GM19351 (cell line): ENCODE results near the gene ELF1.
"Not testable (repeated sequence)": the region's sequence is repeated elsewhere in the genome, so short reads cannot be mapped to it uniquely, and the experiment has no call there.

Source experiments
- ATAC-seq: cut with Tn5 transposase; IDR thresholded peaks from one replicate; pipeline ENCODE4 v1.9.1; 2021; ENCODE audit warnings: mild to moderate bottlenecking, moderate library complexity; ENCODE audit not compliant: unreplicated experiment

The ELF1 gene

DNA sequence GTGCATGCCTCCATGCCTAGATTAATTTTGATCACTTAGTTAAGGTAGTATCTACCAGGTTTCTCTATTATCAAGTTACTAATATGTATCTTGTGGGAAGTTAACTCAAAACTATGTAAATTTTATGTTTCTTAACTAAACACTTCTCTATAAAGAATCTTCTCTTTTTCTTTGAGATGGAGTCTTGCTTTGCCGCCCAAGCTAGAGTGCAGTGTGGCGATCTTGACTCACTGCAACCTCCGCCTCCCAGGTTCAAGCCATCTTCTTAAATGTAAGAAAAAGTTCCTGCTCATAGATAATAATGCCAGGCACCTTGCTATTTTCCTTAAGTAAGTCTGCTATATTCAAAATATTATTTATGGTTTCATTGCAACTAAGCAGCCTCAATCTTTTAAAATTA lies 58.4 kb downstream of the ELF1 start:
- no peak for ATAC-seq

DNA sequence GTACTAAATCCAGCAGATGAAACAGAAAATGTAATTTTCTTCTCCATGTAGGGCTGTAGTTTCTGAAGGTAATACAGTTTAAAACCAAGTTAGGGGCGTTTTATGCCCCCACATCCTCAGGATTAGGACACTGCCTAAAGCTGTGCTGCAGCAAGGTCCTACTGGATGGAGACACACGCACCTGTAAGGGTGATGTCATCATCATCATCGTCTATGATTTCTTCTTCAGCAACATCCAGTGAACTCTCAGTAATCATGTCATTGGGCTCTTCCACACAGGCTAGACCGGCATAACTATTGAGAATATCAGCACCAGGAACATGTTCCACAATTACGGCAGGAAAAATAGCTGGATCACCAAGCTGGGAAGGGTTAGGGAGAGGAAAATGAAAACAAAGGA lies 60.5 kb downstream of the ELF1 start:
- no peak for ATAC-seq

DNA sequence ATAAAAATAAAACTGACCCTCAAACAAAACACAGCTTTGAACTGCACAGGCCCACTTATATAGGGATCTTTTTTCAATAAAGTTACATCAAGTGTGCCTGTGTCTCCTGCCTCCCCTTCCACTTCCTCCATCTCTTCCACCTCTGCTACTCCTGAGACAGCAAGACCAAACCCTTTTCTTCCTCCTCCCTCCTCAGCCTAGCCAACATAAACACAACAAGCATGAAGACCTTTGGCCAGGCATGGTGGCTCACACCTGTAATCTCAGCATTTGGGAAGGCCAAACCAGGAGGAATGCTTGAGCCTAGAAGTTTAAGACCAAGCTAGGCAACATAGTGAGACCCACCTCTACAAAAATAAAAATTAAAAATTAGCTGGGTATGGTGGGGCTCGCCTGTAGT lies 72.6 kb downstream of the ELF1 start:
- no peak for ATAC-seq

DNA sequence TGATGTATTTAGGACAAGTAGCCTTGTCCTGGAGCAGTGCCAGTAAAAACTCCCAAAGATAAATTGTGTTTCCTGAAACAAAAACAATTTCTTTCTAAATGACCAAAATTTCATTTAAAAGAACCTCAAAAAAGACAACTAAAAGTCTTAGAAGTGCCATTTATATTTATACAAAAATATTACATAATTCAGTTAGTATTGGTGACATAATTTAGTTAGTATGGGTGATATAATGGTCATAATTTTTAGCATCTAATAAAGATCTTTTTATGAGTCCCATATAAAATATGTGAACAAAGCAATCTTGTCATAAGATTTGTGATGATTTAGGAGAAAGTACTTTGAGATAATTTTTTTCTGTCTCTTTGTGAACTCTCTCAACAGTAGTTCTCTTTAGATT lies 76.0 kb downstream of the ELF1 start:
- no peak for ATAC-seq

DNA sequence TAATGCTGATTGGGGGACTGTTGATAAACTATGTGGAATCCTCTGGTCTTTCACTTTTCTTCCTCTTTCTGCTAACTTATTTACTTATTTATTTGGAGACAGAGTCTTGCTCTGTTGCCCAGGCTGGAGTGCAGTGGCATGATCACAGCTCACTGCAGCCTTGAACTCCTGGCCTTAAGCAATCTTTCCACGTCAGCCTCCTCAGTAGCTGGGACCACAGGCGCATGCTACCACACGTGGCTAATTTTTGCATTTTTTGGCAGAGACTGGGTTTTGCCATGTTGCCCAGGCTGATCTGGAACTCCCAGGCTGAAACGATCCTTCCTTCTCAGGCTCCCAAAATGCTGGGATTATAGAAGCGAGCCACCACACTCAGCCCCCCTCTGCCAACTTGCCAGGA lies 77.5 kb downstream of the ELF1 start:
- ATAC-seq, result no peak

DNA sequence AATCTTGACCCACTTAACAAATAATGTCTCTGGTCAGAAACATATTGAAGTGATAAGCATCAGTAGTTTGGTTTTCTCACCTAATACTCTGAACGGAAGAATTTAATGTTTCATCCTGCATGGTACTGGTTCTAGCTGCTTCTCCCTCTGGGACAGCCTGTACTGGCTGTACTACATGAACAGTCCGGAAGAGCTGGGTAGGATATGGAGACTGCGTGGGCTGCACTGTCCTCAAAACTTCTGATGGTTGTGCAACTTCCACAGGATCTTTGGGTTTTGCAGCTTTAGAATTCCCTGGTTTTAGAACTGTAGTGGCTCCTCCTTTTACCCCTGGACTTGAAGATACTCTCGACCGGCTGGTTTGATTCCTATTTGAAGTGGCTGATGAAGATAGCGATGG lies 78.3 kb downstream of the ELF1 start:
- no peak for ATAC-seq

DNA sequence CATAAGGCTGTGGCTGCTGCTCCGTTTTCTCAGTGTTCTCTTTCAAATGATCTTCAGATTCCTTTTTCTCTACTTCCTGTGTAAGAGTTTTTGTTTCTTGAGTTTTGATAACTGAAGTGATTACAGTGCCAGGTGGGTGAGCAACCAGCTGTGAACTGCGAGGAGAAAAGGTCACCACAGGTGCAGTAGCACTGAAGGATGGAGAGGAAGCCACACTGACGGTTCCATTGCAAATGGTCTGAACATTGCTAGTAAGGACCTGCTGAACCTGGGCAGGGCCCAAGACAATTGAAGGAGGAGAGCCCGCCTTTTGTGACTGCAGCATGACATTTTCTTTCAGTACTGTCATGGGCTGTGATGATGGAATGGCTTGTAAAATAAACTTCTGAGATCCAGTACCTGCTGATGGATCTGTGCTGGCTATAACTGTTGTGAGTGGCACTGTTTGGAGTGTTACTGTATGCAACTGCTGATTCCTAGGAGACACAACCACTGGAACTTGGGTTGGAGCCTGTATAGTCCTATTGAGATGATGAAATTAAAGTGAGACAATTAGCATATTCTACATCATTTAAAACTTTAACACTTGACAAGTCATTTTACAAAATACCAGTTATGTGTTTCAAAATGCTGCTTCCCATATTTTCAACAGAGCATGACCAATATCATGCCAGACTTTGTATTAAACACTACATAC lies 85.5 kb downstream of the ELF1 start:
- ATAC-seq, result peak; percentile 85

DNA sequence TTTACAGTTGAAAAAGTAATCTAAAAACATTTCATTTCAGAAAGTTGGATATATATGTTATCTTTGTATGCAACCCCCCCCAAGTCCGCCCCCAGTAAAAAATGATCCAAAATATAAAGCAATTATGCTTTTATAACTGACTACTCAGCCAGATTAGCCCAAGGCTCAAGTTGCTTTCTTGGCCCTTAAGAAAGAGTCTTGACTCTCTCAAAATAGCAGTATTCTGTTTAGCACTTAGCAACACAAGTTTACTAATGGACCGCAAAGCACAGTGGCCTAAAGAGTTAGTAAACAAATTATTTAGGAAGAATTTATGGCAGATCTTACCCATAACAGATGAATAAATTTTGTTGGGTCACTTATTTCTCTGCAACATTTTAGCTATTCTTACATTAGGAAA lies 86.9 kb downstream of the ELF1 start:
- no peak for ATAC-seq

DNA sequence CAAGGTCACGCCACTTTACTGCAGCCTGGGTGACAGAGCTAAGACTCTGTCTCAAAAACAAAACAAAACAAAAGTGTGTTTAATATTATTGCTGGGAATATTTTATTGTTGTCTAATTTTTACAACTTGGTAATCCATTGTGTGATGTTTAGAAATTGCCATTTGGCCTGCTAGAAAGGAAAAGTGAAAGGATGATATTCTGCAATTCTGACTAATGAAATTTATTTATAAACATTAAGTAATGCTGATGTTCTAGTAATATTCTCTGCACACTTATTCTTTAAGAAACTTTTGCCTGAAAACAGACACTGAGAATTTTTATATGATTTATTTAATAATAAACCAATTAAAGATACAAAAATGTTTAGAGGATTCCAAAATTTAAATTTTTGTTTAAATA lies 87.4 kb downstream of the ELF1 start:
- ATAC-seq, result no peak

DNA sequence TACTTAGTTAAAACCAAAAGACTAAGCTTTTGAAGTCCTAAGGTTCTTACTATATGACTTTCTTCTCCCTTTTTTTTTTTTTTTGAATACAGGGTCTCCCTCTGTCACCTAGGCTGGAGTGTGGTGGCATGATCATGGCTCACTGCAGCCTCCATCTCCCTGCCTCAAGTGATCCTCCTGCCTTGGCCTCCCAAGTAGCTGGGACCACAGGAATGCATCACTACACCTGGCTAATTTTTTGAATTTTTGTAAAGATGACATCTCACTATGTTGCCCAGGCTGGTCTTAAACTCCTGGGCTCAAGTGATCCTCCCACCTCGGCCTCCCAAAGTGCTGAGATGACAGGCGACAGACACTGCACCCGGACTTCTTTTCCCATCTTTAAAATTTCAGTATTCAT lies 89.2 kb downstream of the ELF1 start:
- ATAC-seq, result not testable (repeated sequence)

DNA sequence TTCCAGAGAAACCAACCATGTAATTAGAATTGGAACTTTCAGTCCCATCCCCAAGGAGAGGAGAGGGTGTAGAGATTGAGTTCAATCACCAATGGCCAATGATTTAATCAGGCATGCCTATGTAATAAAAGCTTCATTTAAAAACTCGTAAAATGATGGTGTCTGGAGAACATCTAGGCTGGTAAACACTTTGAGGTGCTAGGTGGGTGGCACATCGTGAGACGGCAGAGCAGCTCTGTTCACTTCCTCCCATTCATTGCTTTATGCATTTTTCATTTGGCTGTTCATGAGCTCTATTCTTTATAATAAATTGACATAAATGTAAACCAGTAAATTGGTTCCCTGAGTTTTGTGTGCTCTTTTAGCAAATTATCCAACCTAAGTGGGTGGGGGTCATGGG lies 90.1 kb downstream of the ELF1 start:
- ATAC-seq, result no peak

DNA sequence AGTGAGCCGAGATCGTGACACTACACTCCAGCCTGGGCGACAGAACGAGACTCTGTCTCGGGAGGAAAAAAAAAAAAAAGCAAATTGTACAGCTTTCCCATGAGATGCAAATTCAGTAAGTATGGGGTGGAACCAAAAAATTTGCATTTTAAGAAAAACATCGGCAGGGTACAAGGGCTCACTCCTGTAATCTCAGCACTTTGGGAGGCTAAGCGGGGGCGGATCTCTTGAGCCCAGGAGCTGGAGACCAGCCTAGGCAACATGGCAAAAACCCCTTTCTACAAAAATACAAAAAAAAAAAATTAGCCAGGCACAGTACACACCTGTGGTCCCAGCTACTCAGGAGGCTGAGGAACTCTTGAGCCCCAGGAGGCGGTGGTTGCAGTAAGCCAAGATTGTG lies 91.2 kb downstream of the ELF1 start:
- ATAC-seq, result no peak

DNA sequence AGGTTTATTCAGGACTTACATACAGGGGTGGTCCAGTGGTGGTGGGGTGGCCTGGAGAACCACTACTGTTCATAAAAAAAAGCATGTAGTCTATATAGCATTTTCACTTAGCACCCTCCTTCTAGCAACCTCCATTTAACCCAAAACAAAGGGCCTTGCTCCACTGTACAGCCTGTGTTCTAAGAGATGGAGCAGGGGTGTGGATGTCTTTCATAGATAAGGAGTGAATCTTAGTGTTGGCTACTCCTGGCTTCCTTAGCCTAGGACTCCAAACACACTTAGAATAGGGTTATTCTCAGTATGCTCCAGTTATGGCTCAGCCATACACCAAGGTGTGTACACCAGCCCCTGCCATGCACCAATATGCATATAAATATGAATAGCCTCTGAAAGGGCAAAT lies 95.2 kb downstream of the ELF1 start:
- ATAC-seq, result no peak

DNA sequence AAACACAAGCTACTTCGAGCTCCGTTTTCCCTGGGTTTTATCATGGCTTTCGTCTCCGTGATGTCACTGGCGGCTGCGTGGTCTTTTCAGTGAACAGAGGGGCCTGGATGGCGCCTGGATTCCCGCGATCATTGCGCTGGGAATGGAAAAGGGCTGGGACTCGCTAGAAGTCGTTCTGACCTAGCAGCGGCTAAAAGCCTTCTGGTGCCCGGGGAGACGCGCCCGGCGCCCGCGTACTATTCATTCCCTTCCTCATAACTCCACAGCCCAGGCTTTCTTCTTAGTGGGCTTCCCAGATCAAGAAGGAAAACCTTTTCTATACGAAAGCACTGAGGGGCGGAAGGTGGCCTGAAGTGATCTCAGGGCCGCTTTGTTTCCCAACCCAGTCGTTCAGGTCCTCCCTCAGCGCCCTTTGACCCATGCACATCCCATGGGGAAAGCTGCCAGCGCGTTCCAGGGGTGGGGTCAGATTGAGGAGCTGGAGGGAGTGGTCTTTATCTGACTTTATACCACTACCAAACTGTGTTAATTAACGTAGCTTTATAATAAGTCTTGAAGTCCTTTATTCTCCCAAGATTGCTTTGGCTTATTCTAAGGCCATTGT lies 96.6 kb downstream of the ELF1 start:
- no peak for ATAC-seq

DNA sequence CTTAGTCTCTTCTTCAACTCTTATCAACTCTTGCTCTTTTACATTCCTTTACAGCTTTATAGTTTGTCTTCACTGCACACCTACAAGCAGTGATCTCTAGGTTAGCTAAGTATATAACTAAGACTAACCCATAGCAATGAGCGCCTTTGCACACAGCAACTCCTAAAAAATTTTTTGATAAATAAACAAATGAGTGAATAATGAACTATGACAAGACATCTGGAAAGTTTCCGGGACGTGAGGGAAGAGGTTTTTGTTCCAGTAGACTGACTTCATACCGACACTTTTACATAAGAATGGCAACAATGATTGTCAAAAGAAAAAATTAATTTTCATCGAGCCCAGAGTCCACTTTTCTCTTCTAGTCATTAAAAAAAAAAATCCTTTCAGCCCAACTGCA lies 98.3 kb downstream of the ELF1 start:
- ATAC-seq, result no peak

DNA sequence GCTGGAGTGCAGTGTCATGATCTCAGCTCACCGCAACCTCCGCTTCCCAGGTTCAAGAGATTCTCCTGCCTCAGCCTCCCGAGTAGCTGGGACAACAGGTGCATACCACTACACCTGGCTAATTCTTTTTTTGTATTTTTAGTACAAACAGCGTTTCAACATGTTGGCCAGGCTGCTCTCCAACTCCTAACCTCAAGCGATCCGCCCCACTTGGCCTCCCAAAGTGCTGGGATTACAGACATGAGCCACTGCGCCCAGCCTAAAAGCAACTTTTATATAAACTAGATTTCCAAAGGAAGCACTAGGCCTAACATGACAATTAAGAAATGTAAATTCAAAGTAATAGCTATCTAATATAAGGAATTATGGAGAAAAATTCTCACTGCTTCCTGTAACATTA lies 99.2 kb downstream of the ELF1 start:
- not testable (repeated sequence) for ATAC-seq

DNA sequence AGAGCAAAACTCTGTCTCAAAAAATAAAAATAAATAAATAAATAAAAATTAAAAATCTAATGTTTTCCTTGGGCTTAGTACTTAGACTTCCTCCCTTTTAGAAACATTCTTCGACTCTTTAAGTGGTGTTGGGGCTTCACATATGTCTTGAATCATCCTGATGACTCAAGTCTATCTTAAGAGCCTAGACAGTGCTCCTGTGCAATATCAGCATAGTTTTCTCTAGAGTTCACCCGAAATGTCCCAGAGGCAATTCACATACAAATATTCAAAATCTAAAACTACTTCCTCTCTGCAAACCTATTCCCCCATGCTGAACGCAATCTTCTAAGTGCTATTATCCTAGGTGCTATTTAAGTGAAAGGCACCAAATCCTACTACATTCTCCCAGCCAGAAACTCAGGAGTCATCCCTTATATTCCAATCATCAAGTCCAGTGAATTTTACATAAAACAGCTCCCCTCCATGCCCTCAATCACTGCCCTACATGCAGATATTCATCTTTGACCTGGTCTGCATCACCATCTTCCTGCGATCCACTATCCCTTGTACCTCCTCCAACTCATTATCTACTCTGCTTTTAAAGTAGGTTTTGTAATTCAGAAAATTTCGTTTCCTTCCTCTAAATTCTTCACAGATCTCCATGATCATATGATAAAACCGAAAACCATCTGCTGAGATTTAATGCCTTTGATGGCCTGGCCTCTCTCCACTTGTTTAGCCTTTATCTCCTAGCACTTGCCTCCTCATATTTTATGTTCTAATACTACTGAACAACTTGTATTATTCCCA lies 102.7 kb downstream of the ELF1 start:
- no peak for ATAC-seq

DNA sequence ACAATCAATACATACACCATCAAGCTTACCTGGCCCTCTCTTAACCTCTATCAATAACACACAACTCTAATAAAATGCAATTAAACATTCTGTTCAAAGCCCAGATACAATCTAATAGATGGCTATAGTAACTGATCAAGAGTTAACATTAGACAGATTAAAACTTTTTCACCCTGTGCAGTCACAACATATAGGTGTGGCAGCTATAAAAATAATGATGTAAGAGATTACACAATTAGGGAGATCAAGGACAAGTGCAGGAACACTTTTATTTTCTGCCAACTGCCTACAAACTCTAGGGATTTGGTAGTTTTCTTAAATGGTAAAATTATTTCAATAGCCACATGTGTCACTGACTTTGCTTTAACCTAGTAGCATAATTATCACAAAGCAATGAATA lies 104.3 kb downstream of the ELF1 start:
- not testable (repeated sequence) for ATAC-seq

DNA sequence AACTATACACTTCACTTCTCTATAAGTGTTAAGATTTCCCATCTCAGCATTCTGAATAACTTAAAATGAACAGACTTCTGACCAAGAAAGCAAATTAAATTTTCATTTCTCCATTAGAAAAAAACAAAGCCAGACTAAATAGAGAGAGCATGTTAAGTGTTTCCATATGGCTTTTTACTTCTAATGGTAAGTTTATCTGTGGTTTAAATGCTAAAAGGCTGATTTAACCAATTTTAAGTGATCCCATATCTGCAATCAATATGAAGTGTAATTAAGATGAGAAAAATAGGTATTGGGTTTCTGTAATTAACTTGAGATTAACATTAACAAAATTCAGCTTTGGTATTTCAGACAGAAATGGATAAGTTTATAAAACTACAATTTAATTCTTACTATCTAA lies 107.8 kb downstream of the ELF1 start:
- ATAC-seq, result no peak

DNA sequence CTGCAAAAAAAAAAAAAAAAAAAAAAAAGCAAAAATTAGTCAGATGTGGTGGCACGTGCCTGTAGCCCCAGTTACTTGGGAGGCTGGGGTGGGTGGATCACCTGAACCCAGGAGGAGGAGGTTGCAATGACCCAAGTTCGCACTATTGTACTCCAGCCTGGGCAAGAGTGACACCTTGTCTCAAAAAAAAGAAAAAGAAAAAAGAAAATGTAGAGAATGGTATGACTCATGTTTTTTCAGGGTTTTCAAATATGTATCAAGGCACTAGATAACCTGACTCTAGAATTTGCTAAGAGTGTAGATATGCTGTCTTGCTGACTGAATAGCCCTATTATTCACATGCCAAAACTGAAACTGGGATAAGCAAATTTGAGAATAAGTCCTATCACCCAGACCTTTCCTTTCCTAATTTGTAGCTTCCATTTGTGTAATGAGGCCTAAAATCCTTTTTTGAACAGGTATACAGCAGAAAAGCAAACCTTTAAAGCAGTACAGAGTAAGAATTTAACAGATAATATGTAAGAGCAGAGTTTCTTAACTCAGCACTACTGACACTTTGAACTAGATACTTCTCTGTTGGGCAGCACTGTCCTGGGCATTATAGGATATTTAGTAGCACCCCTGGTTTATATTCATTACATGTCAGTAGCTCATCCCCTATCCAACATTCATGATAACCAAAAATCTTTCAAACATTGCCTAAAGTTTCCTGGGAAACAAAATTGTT lies 108.6 kb downstream of the ELF1 start:
- no peak for ATAC-seq

DNA sequence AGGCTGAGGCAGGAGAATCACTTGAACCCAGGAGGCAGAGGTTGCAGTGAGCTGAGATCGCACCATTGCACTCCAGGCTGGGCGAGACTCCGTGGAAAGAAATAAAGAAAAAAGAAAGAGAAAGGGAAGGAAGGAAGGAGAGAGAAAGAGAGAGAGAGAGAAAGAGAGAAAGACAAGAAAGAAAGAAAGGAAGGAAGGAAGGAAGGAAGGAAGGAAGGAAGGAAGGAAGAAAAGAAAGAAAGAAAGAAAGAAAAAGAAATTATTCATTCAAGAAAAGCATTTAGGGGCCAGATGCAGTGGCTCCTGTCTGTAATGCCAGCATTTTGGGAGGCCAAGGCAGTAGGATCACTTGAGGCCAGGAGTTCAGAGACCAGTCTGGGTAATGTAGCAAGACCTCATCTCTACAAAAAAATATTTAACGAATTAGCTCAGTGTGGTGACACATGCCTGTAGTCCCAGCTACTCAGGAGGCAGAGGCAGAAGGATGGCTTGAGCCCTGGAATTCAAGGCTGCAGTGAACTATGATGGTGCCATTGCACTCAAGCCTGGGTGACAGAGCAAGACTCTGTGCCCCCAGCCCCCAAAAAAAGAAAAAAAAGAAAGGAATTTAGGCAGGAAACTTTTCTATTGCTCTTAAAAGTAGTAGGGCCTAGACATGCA lies 109.4 kb downstream of the ELF1 start:
- ATAC-seq, result not testable (repeated sequence)
